NCI-H2171 treated with DMSO at 0.1 percent for 48 hours (cell line): Measurements from ENCODE around the gene XPR1.

Experiments
- DNase-seq: peaks from one replicate; lab custom pipeline; 2025; lab: John Stamatoyannopoulos, UW

Gene XPR1

DNA sequence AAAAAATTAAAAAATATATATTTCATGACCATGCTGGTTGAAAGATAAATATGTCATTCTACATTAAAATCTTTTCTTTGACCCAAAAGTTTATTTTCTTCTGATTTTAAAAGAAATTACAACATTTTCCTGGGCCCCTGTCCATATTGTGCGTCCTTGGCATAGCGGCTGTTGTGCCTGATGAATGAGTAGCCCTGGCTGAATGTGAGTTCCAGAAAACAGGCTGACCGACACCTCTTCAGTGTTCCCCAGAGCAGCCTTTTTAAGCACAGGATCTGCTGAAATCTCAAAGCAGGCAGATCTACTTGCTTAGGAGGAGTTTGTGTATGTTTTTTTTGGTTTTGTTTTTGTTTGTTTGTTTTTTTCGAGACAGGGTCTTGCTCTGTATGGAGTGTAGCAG is 300.6 kb downstream of the XPR1 start:
- DNase-seq = no peak

DNA sequence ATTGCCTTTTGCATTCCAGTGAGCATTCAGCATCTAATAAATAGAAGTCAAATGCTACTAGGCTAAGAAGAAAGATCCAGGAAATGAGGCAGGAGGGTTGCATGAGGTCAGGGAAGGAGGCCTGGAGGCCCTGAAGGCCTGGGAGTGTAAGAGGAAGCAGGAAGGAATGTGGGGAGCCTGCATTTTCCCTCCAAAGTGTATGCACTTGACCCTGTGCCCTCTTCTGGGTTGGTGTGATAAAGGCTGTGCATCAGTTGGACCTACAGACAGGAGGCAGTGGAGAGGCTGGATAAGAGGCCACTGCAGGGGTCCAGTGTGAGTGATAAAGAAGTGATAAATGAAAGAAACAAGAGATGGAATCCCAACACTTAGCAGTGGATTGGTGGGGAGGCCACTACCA is 301.3 kb downstream of the XPR1 start:
- DNase-seq = no peak

- DNase-seq = no peak
Measured at GRCh38 chr1:180934563-180934962, 302.7 kb downstream of the XPR1 start.

GRCh38 chr1:180935326-180936109 is 303.7 kb downstream of the XPR1 start:
- no peak for DNase-seq

DNA sequence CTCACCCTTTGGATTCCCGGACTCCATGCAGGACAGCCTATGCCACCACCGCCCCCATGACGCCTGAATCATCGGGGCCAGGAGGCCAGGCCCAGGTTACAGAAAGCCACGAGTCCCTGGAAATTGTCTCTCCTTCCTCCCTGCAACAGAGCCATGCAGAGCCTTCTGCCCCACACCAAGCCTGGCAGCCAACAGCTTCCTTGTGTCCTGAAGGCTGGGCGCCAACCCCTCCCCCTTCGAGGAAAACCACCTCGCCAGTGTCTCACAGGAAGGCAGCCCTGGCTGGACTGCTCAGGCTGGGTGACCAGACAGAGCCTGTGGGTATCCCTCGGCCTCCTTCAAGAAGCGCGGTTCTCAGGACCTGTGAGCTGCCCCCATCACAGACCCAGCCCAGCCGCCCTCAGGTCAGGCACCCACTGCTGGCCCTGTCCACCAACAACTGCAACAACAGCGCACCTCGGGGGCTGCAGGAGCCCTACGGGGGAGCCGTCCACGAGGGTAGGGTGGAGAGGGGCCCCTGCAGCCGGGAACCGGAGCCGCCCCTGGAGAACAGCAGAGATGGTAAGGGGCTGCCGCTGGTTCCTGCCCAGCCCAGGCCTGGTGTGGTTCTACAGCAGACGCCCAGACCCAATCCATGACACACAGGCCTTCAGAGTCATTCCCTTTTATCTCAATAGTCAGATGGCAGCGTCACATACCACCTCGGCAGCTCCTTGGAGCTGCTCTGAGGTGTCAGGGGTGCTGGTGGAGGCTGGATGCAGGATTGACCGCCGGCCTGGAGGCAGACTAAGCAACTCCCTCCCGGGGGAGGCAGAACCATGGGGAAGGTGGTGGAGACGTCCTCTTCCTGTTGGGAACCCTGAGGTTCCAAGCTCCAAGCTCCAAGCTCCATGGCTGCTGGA is 304.5 kb downstream of the XPR1 start:
- no peak for DNase-seq

GRCh38 chr1:180937012-180937372 is 305.2 kb downstream of the XPR1 start:
- DNase-seq = no peak

GRCh38 chr1:180937624-180938225 is 305.9 kb downstream of the XPR1 start:
- no peak for DNase-seq

GRCh38 chr1:180939073-180939710 is 307.4 kb downstream of the XPR1 start:
- no peak for DNase-seq

DNA sequence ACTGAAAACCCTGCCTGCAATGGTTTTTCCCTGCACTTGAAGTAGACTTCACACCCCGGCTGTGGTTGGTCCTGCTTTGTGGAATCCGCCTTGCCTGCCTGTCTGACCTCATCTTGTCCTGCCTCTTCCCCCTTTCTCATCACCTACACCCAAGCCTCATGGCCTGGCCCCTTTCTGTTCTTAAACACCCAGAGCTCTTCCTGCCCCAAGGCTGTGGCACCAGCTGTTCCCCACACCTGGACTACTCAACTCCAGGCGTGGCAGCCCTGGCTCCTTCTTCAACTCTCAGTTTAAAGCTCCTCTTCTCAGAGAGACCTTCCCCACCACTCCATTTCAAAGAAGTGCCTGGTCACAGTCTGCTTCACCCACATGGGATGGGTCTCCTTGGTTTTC is 307.9 kb downstream of the XPR1 start:
- DNase-seq = no peak
